ENCODE data around the gene ZC3H12D. TPM values are rescaled to one million over a fixed set of nuclear protein-coding genes. Genes with fewer than 3 reads are reported as not detected.

ZC3H12D gene
- polyA plus RNA-seq, 3 donors = 0.96 to 4.7 (median 1.2) TPM

DNA sequence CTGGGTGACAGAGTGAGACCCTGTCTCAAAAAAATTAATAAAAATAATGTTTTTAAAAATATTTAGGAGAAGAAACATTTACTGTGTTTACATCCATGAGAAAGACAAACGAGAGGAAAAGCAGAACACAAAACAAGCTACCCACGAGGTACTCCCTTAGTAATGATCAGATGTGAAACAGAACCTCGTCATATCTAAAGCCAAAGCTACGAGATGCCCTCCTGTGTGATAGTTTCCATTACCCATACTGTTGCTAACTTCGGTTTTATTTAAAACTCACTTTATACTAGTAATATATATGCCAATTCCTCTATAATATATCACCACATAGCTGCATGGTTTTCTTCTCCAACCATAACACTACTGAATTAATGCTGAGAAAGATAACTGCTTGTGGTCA lies 63.7 kb downstream of the ZC3H12D start:
- intact Hi-C loops (cut with micrococcal nuclease) = loop anchor here in 1 of 2 donors (10.0 kb wide), 1 partner anchor 236 kb away; no protein-coding TSS in a partner anchor
- no CpG with 5 or more reads among the region's 5 CpGs for WGBS (ENCODE audit: insufficient coverage)

DNA sequence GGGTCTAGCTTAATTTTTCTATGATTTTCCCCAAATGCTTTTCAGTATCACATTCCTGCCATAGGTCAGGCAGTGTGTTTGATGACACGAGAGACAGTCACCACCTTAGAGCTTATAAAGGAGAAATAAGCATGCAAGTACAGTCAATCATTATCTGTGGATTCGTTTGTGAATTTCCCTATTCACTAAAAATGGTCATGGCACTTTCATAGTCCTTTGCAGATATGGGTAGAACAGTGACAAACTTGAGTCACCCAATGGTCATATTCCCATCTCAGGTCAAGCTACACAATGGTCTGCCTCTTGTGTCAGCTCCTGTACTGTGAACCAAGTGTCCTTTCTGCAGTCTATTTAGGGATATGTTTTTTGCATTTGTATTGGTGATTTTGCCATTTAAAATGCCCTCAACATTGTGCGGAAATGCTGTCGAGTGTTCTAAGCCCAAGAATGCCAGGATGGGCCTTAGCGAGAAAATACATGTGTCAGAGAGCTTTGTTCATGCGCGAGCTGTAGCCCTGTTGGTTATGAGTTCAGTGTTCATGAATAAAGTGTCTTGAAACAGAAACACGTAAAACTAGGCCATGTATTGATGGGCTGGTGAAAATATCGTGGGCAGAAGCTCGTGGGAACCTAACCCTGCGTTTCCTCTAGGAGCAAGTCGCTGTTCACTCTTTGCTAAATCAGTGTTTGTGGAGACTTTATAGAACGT lies 65.0 kb downstream of the ZC3H12D start:
- Histone ChIP-seq H3K4me2 (replicated peaks; ENCODE audit: extremely low read depth, low read length, poor library complexity, severe bottlenecking) (no peak overlapping the region), H4K20me1 (ENCODE audit: insufficient read depth, low read length) (no peaks in the 10 kb centered on the region), H3K27ac (ENCODE audit: low read depth in 1 of 2, low read length in 2 of 2) (no peak overlapping the region), H2AFZ (ENCODE audit: insufficient read depth, low read depth, low read length, poor library complexity, severe bottlenecking) (no peak overlapping the region), H3K79me2 (ENCODE audit: insufficient read depth, low read length) (no peaks in the 10 kb centered on the region), H3K27me3 (ENCODE audit: control insufficient read depth in 2 of 2, insufficient read depth in 2 of 2, low read length in 2 of 2) (no peaks in the 10 kb centered on the region), H3K9me3 (replicated peaks in 1 of 2; ENCODE audit: control insufficient read depth in 1 of 2, insufficient read depth in 1 of 2, low read length in 2 of 2) (no peaks in the 10 kb centered on the region), H3K4me3 (replicated peaks in 1 of 3; ENCODE audit: low read depth in 2 of 3, low read length in 3 of 3) (no peak overlapping the region), H3K4me1 (ENCODE audit: control insufficient read depth in 1 of 2, insufficient read depth in 2 of 2, low read length in 2 of 2) (peaks cover 0 to 10% of the 10 kb centered on the region in 2 donors), H3K36me3 (replicated peaks in 1 of 2; ENCODE audit: control insufficient read depth in 1 of 2, insufficient read depth in 2 of 2, low read length in 2 of 2) (no peaks in the 10 kb centered on the region), H3K9ac (ENCODE audit: insufficient read depth, low read length, poor library complexity, severe bottlenecking) (no peak overlapping the region)
- intact Hi-C loops (cut with micrococcal nuclease) = loop anchor here in 1 of 2 donors (10.0 kb wide), 1 partner anchor 235 kb away; no protein-coding TSS in a partner anchor
- Mint-ChIP-seq H3K4me1 (peaks cover 18% of the 10 kb centered on the region), H3K36me3 (peaks cover 0 to 2% of the 10 kb centered on the region in 2 donors), H3K4me3 (no peak overlapping the region), H3K9me3 (peaks cover 0 to 2% (median 0%) of the 10 kb centered on the region in 7 donors), H3K27me3 (ENCODE audit: low read depth in 3 of 3) (peaks cover 0 to 1% (median 0%) of the 10 kb centered on the region in 3 donors), H3K27ac (no peak overlapping the region)
- DNase-seq = peak in 1 of 3 donors; percentile 12
- TF ChIP-seq CTCF (IDR thresholded peaks at IDR 0.05) = no peak
- WGBS (ENCODE audit: insufficient coverage) = 93% methylated on average over 9 of the region's 13 CpGs

More for the DNA sequence above, 63.7 kb downstream of the ZC3H12D start:
- no peak overlapping the region for H3K4me3 ChIP-seq (replicated peaks in 1 of 3; ENCODE audit: low read depth in 2 of 3, low read length in 3 of 3)
- Mint-ChIP-seq H3K9me3 (no peaks in the 10 kb centered on the region), H3K4me1 (peaks cover 18% of the 10 kb centered on the region), H3K27ac (no peak overlapping the region), H3K36me3 (no peaks in the 10 kb centered on the region), H3K27me3 (ENCODE audit: low read depth in 3 of 3) (peaks cover 0 to 3% (median 0%) of the 10 kb centered on the region in 3 donors), H3K4me3 (no peak overlapping the region)
- H3K9me3 ChIP-seq (replicated peaks in 1 of 2; ENCODE audit: control insufficient read depth in 1 of 2, insufficient read depth in 1 of 2, low read length in 2 of 2) = no peaks in the 10 kb centered on the region
- H3K27ac ChIP-seq (ENCODE audit: low read depth in 1 of 2, low read length in 2 of 2) = no peak overlapping the region
- no peak overlapping the region for H3K4me2 ChIP-seq (replicated peaks; ENCODE audit: extremely low read depth, low read length, poor library complexity, severe bottlenecking)
- no peak for TF ChIP-seq CTCF (IDR thresholded peaks at IDR 0.05)
- H3K27me3 ChIP-seq (ENCODE audit: control insufficient read depth in 2 of 2, insufficient read depth in 2 of 2, low read length in 2 of 2) = no peaks in the 10 kb centered on the region
- no peak overlapping the region for H2AFZ ChIP-seq (ENCODE audit: insufficient read depth, low read depth, low read length, poor library complexity, severe bottlenecking)
- H3K9ac ChIP-seq (ENCODE audit: insufficient read depth, low read length, poor library complexity, severe bottlenecking) = no peak overlapping the region
- H4K20me1 ChIP-seq (ENCODE audit: insufficient read depth, low read length) = no peaks in the 10 kb centered on the region
- no peak for DNase-seq
- H3K4me1 ChIP-seq (ENCODE audit: control insufficient read depth in 1 of 2, insufficient read depth in 2 of 2, low read length in 2 of 2) = peaks cover 0 to 10% of the 10 kb centered on the region in 2 donors
- no peaks in the 10 kb centered on the region for H3K79me2 ChIP-seq (ENCODE audit: insufficient read depth, low read length)
- H3K36me3 ChIP-seq (replicated peaks in 1 of 2; ENCODE audit: control insufficient read depth in 1 of 2, insufficient read depth in 2 of 2, low read length in 2 of 2) = no peaks in the 10 kb centered on the region
